ENCODE results near the gene LY6G5C.

LY6G5C gene

GRCh38 chr6:31660381-31661261 lies 20.2 kb downstream of the LY6G5C start, which contains the start of gene C6orf47:
Gene C6orf47, minus strand, starts transcription at chr6:31660778. Its CDS starts 831 bp downstream, at chr6:31659947.
- peak; percentile 76 for DNase-seq

GRCh38 chr6:31659649-31660380 lies 21.1 kb downstream of the LY6G5C start:
- DNase-seq = peak; percentile 36

- no peak for DNase-seq
These were observed 21.8 kb downstream of the LY6G5C start for GRCh38 chr6:31658983-31659648.

GRCh38 chr6:31658158-31658688 lies 22.6 kb downstream of the LY6G5C start:
- DNase-seq = no peak

GRCh38 chr6:31657406-31658157 lies 23.3 kb downstream of the LY6G5C start:
- no peak for DNase-seq

- DNase-seq = no peak
These were observed 25.3 kb downstream of the LY6G5C start, which contains the start of gene APOM for GRCh38 chr6:31655349-31656237. Gene APOM, plus strand, starts transcription at chr6:31655894. Its CDS starts 73 bp downstream, at chr6:31655967.

- no peak for DNase-seq
These were observed 26.1 kb downstream of the LY6G5C start for GRCh38 chr6:31654574-31655348.

- DNase-seq = peak; percentile 91
These were observed 27.7 kb downstream of the LY6G5C start for GRCh38 chr6:31652925-31653724.

GRCh38 chr6:31651602-31652191 lies 29.2 kb downstream of the LY6G5C start:
- no peak for DNase-seq

GRCh38 chr6:31645325-31645724 lies 35.5 kb downstream of the LY6G5C start:
- DNase-seq = no peak

GRCh38 chr6:31643818-31644454 lies 36.9 kb downstream of the LY6G5C start:
- DNase-seq = no peak

GRCh38 chr6:31642798-31643570 lies 37.9 kb downstream of the LY6G5C start:
- no peak for DNase-seq

GRCh38 chr6:31641370-31641769 lies 39.5 kb downstream of the LY6G5C start:
- DNase-seq = no peak

- DNase-seq = no peak
These were observed 40.3 kb downstream of the LY6G5C start for GRCh38 chr6:31640612-31641011.

- DNase-seq = no peak
These were observed 41.4 kb downstream of the LY6G5C start for GRCh38 chr6:31639449-31639861.

GRCh38 chr6:31639043-31639442 lies 41.8 kb downstream of the LY6G5C start:
- DNase-seq = no peak

Data from CD4-positive, alpha-beta T cell treated with Interleukin-15 for 1 hour (primary cell).